RPMI8226 (cell line): ENCODE measurements around the gene TMEM123.
A peak's percentile ranks its signal among the peaks of the same experiment; 100 is the strongest.
"Not testable (repeated sequence)": the region's sequence is repeated elsewhere in the genome, so short reads cannot be mapped to it uniquely, and the experiment has no call there.

Experiments used
- DNase-seq: peaks from one replicate; pipeline ENCODE4 v3.0.0-alpha.2; 2015

The TMEM123 gene

GRCh38 chr11:102447941-102448868 lies 4.4 kb downstream of the TMEM123 start:
- DNase-seq: no peak

- no peak for DNase-seq
Measured at GRCh38 chr11:102447193-102447592, 5.4 kb downstream of the TMEM123 start.

DNA sequence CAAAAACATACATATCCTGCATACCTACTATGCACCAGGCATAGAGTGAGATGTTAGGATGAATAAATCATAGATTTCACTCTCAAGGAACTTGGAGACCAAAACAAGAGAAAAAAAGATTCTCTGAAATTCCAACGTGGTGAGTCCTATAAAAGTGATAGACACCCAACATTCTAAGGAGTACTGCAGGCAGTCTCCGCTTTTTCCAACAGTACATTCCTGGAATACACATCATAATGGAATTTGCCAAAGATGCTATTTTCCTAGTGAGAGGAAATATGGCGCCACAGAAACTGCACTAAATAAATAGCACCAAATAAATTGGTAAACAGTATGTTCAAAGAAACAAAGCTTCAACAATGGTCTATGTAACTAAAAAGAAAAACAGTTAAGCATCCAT lies 6.0 kb downstream of the TMEM123 start:
- no peak for DNase-seq

- DNase-seq: not testable (repeated sequence)
Measured at GRCh38 chr11:102444693-102445092, 7.9 kb downstream of the TMEM123 start.

DNA sequence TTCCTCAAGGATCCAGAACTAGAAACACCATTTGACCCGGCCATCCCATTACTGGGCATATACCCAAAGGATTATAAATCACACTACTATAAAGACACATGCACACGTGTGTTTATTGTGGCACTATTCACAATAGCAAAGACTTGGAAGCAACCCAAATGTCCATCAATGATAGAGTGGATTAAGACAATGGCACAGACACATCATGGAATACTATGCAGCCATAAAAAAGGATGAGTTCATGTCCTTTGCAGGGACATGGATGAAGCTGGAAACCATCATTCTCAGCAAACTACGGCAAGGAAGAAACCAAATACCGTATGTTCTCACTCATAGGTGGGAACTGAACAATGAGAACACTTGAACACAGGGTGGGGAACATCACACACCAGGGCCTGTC lies 8.4 kb downstream of the TMEM123 start:
- not testable (repeated sequence) for DNase-seq

- not testable (repeated sequence) for DNase-seq
Measured at GRCh38 chr11:102439063-102439363, 13.6 kb downstream of the TMEM123 start.

DNA sequence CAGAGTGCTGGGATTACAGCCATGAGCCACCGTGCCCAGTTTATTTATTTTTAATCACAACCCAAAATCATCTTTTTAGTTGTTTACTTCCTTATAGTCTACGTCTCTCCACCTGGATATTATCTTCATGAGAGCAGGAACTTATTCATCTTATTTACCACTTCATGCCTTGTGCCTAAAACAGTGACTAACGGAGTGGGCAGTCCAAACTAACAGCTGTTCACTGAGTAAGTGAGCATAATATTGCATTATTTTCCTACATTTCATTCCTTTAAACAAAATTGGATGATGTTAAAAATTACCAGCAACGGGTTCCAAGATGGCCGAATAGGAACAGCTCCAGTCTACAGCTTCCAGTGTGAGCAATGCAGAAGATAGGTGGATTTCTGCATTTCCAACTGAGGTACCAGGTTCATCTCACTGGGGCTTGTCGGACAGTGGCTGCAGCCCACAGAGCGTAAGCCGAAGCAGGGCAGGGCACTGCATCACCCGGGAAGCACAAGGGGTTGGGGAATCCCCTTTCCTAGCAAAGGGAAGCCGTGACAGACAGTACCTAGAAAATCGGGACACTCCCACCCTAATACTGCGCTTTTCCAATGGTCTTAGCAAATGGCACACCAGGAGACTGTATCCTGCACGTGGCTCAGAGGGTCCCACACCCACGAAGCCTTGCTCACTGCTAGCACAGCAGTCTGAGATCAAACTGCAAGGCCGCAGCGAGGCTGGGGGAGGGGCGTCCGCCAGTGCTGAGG lies 14.1 kb downstream of the TMEM123 start:
- no peak for DNase-seq

DNA sequence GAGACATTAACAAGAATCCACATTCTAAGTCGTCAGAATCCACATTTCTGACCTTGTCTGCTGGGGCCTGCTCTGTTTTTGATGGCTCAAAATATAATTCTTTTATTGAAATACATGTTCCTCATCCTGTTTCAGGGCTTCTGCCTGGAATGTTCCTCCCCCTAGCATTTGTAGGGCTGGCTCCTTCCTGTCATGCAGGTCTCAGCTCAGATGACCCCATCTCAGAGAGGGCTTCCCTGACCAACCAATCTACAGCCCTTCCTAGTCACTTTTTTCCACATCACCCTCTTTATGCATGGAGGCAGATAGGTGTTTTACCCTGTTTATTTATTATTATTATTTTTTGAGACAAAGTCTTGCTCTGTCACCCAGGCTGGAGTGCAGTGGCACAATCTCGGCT lies 14.8 kb downstream of the TMEM123 start:
- no peak for DNase-seq

DNA sequence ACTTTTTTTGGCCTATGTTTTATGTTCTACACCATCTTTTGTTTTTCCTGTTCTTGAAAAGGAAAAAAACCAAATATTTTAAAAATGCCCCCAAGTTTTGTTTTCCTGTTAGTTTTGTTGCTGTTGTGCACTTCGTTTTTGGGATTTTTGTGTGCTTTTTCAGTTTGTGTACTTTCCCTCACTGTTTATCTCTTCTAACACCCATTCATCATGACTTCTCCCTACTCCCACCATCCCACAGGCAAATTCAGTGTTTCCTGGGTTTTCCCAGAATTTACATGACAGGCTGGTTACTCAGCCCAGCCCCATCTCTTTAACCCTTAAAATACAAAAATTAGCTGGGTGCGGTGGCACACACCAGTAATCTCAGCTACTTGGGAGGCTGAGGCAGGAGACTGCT lies 15.6 kb downstream of the TMEM123 start:
- no peak for DNase-seq

GRCh38 chr11:102436561-102436960 lies 16.0 kb downstream of the TMEM123 start:
- no peak for DNase-seq

DNA sequence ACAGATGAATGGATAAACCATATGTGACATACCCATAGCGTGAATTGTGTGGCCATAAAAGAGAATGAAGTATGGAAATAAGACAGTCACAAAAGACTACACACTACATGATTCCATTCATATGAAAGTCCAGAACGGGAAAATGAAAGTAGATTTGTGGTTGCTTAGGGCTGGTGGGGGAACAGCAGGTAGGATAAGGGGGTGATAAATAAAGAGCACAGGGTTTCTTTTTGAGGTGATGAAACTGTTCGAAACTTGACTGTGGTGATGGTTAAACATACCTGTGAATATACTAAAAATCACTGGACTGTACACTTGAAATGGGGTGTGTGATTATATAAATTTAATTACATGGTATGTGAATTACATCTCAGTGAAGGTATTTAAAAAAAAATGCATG lies 16.9 kb downstream of the TMEM123 start:
- no peak for DNase-seq

GRCh38 chr11:102433571-102433970 lies 19.0 kb downstream of the TMEM123 start:
- not testable (repeated sequence) for DNase-seq

- not testable (repeated sequence) for DNase-seq
Measured at GRCh38 chr11:102432560-102432959, 20.0 kb downstream of the TMEM123 start.

DNA sequence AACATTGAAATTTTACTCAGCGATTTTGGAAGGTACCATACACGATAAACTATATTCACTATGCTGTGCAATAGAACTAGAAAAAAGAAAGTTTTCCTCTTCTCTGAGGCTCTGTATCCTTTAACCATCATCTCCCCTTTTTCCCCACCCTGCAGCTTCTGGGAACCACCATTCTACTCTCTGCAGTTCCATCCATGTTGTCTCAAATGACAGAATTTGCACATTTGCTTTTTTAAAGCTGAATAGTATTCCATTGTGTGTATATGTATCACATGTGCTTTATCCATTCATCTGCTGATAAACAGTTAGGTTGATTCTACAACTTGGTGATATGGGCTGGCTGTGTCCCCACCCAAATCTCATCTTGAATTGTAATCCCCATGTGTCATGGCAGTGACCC lies 21.2 kb downstream of the TMEM123 start:
- DNase-seq: no peak

DNA sequence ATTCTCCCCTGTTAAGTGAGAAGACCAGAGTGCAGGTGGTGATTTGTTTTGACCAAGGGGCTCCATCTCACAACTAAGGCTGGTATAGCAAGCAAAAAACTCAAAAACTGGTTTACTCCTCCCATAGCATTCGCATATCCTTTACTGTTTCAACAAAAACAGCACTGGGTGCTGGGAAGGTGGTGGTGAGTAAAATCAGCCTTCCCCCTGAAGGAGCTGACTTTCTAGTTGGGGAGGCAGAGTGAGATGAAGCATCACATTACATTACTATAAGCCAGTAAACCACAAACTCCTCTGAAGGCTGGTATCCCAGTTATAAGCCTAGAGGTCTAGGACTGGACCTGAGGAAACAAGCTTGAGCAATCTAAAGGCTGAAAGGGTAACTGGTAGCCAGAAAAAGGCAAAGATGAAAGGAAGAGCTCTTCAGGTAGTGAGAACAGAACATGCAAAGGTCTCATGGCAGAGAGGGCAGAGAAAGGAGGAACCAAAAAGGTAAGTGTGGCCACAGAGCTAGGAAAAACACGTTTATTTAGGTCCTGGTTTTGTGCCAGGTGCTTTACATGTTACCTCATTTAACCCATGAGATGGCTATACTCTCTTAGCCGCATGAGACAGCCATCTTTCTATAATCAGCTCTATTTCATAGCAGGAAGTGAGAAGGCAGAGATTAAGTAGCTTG lies 22.3 kb downstream of the TMEM123 start:
- DNase-seq: peak; percentile 93

- DNase-seq: peak; percentile 48
Measured at GRCh38 chr11:102429691-102430090, 22.9 kb downstream of the TMEM123 start.

GRCh38 chr11:102429226-102429625 lies 23.3 kb downstream of the TMEM123 start:
- DNase-seq: peak; percentile 49

DNA sequence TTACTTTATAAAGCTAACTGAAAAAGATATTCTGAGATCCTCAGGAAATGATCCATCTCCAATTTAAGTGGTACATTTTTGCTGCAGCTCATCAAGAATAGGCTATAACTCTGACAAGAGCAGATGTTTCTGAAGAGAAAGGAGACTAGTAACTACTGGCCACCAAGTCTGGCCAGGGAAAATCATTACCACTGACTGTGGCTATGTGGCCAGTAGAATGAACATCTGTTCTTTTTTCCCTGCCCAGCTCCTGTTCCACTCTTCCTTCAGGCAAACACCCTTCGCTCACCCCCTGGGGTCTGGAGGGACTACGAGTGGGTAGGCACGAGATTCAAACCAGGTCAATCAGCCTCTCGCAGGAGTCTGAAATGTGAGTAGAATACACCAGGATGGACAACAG lies 23.9 kb downstream of the TMEM123 start:
- DNase-seq: no peak

GRCh38 chr11:102427068-102427467 lies 25.5 kb downstream of the TMEM123 start:
- no peak for DNase-seq

DNA sequence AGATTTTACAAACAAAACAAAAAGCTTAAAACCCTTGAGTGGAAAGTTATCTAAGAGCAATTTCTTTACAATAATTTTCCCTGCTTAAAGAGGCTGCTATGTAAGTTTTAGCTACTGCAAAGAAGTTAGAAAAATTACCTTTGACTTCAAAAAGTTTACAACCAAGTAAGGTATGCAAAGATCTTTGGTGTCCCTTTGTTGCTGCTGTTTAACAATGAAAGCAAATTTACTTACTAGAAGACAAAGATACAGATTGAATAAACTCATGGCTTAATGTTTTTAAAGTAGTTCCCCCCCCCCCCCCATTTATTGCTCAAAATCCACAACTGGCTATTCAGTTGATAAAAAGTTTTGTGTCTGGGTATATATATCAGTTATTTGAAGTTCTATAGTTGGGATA lies 26.0 kb downstream of the TMEM123 start:
- no peak for DNase-seq

DNA sequence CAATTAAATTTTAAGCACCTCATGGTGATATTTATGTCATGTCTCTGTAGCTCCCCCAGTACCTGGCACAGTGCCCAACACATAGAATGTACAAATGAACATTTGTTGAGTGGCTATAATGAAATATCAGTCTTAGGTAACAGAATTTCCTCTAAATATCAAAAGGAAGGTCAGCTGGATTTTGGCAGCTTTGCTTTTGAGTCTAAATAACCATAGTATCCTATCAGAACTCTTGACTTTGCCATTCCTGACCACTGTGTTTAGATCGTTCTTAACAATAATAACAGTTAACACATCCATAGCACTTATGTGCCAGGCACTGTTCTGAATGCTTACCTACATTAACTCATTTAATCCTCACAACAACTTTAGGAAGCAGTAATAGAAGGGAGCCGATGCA lies 26.6 kb downstream of the TMEM123 start:
- DNase-seq: no peak

DNA sequence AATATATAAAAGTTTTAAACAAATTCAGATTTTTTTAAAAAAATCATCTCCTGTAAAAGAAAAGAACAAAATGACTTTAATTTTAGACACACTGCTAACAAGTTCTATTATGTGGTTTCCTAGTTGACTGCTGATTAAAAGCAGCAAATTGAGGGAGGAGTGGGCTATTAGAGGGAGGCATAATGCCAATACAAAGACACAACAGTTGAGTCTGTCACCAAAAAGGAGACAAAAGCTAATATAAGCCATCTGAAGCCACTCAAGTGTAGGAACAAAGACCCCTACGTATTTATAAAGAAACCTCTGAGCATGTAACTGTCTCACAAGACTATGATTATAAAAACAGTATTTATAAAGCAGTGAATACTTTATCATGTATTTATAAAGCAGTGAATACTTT lies 28.6 kb downstream of the TMEM123 start:
- no peak for DNase-seq

GRCh38 chr11:102422817-102423712 lies 29.5 kb downstream of the TMEM123 start:
- no peak for DNase-seq
